Measurements from ENCODE around the gene PTPRR. TPM values are rescaled to one million over a fixed set of nuclear protein-coding genes. Genes with fewer than 3 reads are reported as not detected.

The PTPRR gene
- polyA plus RNA-seq, 1 of the 3 experiments (the other 2 are of a cell fraction) = 1.4 TPM

GRCh38 chr12:70660002-70660604 is 260.4 kb downstream of the PTPRR start:
- peak overlapping the region in 1 of 2 experiments; percentile 99; a peak in 3 of 4 replicates for H3K27ac ChIP-seq (ENCODE audit: low read depth in 2 of 2, low read length in 1 of 2)
- H3K27me3 ChIP-seq (ENCODE audit: insufficient read depth) = no peaks in the 10 kb centered on the region
- ChIA-PET POLR2A (no interaction called here), CTCF (no interaction called here)
- H2AFZ ChIP-seq (ENCODE audit: low read depth) = no peak overlapping the region
- WGBS (ENCODE audit: low lambda C conversion rate) = 98% methylated on average over 5 of the region's 5 CpGs
- H3K36me3 ChIP-seq (replicated peaks in 1 of 2; ENCODE audit: control insufficient read depth in 1 of 2, insufficient read depth in 2 of 2, low read length in 1 of 2) = no peaks in the 10 kb centered on the region
- no peak for DNase-seq
- no peaks in the 10 kb centered on the region for H3K79me2 ChIP-seq (ENCODE audit: insufficient read depth)
- peaks cover 8% of the 10 kb centered on the region for H3F3A ChIP-seq (replicated peaks; ENCODE audit: insufficient read depth)
- peaks cover 11 to 27% of the 10 kb centered on the region in 2 experiments; a peak in 3 of 4 replicates for H3K4me1 ChIP-seq (ENCODE audit: control insufficient read depth in 1 of 2, insufficient read depth in 2 of 2, low read depth in 1 of 2, low read length in 1 of 2)
- H3K9me3 ChIP-seq = no peaks in the 10 kb centered on the region
- H3K9ac ChIP-seq = peak overlapping the region; percentile 87
- no peak overlapping the region; the same call in 1 of the 2 replicates for H3K4me2 ChIP-seq
- H3K4me3 ChIP-seq (ENCODE audit: low read depth in 2 of 2, low read length in 1 of 2) = no peak overlapping the region
- TF ChIP-seq SIN3A (IDR thresholded peaks at IDR 0.05; ENCODE audit: borderline replicate concordance, low read depth, low read length) (no peak), NRF1 (IDR thresholded peaks at IDR 0.05; ENCODE audit: low read depth, low read length) (no peak), GABPA (IDR thresholded peaks at IDR 0.05; ENCODE audit: low read depth) (no peak), FOSL2 (IDR thresholded peaks at IDR 0.05; ENCODE audit: borderline replicate concordance, low read depth) (no peak), JUND (IDR thresholded peaks at IDR 0.05) (no peak), TEAD4 (IDR thresholded peaks at IDR 0.05; ENCODE audit: borderline replicate concordance, insufficient read depth) (no peak), ZBTB33 (IDR thresholded peaks at IDR 0.05; ENCODE audit: borderline replicate concordance, low read depth) (no peak), NFIC (IDR thresholded peaks at IDR 0.05; ENCODE audit: borderline replicate concordance) (no peak), PBX3 (IDR thresholded peaks at IDR 0.05) (no peak), RAD21 (IDR thresholded peaks at IDR 0.05; ENCODE audit: low read length) (no peak), SMC3 (IDR thresholded peaks at IDR 0.05; ENCODE audit: low read depth, low read length) (no peak), REST (IDR thresholded peaks at IDR 0.05; ENCODE audit: low read depth, low read length) (no peak), POLR2AphosphoS5 (IDR thresholded peaks at IDR 0.05; ENCODE audit: low read depth, low read length) (no peak)
- H3K9me2 ChIP-seq = no peaks in the 10 kb centered on the region
- H4K20me1 ChIP-seq (ENCODE audit: insufficient read depth) = no peaks in the 10 kb centered on the region
